ENCODE data around the gene CCP110.

Gene CCP110

GRCh38 chr16:19523559-19524355, at the start of gene CCP110:
Gene CCP110 (plus strand): TSS chr16:19523942. CDS start chr16:19527882, 3,940 bp downstream.
- peak; percentile 87 to 88 for DNase-seq (ENCODE audit: low read depth in 2 of 2, low spot score in 1 of 2)

- no peak for DNase-seq (ENCODE audit: low read depth in 2 of 2, low spot score in 1 of 2)
Observed at GRCh38 chr16:19474617-19475016, 49.1 kb upstream of the CCP110 start.

GRCh38 chr16:19478505-19478904, 45.2 kb upstream of the CCP110 start:
- no peak for DNase-seq (ENCODE audit: low read depth in 2 of 2, low spot score in 1 of 2)

GRCh38 chr16:19479302-19479721, 44.4 kb upstream of the CCP110 start:
- DNase-seq (ENCODE audit: low read depth in 2 of 2, low spot score in 1 of 2) = no peak

- DNase-seq (ENCODE audit: low read depth in 2 of 2, low spot score in 1 of 2) = no peak
Observed at GRCh38 chr16:19481296-19481695, 42.4 kb upstream of the CCP110 start.

GRCh38 chr16:19481769-19482168, 42.0 kb upstream of the CCP110 start:
- no peak for DNase-seq (ENCODE audit: low read depth in 2 of 2, low spot score in 1 of 2)

- no peak for DNase-seq (ENCODE audit: low read depth in 2 of 2, low spot score in 1 of 2)
Observed at GRCh38 chr16:19482291-19482690, 41.5 kb upstream of the CCP110 start.

- no peak for DNase-seq (ENCODE audit: low read depth in 2 of 2, low spot score in 1 of 2)
Observed at GRCh38 chr16:19484096-19484495, 39.6 kb upstream of the CCP110 start.

- no peak for DNase-seq (ENCODE audit: low read depth in 2 of 2, low spot score in 1 of 2)
Observed at GRCh38 chr16:19485611-19486010, 38.1 kb upstream of the CCP110 start.

- no peak for DNase-seq (ENCODE audit: low read depth in 2 of 2, low spot score in 1 of 2)
Observed at GRCh38 chr16:19486051-19486450, 37.7 kb upstream of the CCP110 start.

GRCh38 chr16:19486750-19487325, 36.9 kb upstream of the CCP110 start:
- DNase-seq (ENCODE audit: low read depth in 2 of 2, low spot score in 1 of 2) = no peak

GRCh38 chr16:19488213-19488640, 35.5 kb upstream of the CCP110 start:
- DNase-seq (ENCODE audit: low read depth in 2 of 2, low spot score in 1 of 2) = no peak

GRCh38 chr16:19490619-19491018, 33.1 kb upstream of the CCP110 start:
- DNase-seq (ENCODE audit: low read depth in 2 of 2, low spot score in 1 of 2) = no peak

GRCh38 chr16:19497176-19497575, 26.6 kb upstream of the CCP110 start:
- no peak for DNase-seq (ENCODE audit: low read depth in 2 of 2, low spot score in 1 of 2)

GRCh38 chr16:19499006-19499405, 24.7 kb upstream of the CCP110 start:
- DNase-seq (ENCODE audit: low read depth in 2 of 2, low spot score in 1 of 2) = no peak

- no peak for DNase-seq (ENCODE audit: low read depth in 2 of 2, low spot score in 1 of 2)
Observed at GRCh38 chr16:19499481-19499880, 24.3 kb upstream of the CCP110 start.

- peak in 1 of 2 donors; percentile 27 for DNase-seq (ENCODE audit: low read depth in 2 of 2, low spot score in 1 of 2)
Observed at GRCh38 chr16:19502395-19503131, 21.2 kb upstream of the CCP110 start.

GRCh38 chr16:19503461-19504075, 20.2 kb upstream of the CCP110 start:
- DNase-seq (ENCODE audit: low read depth in 2 of 2, low spot score in 1 of 2) = no peak

GRCh38 chr16:19505600-19506303, 18.0 kb upstream of the CCP110 start:
- no peak for DNase-seq (ENCODE audit: low read depth in 2 of 2, low spot score in 1 of 2)

- DNase-seq (ENCODE audit: low read depth in 2 of 2, low spot score in 1 of 2) = no peak
Observed at GRCh38 chr16:19506965-19507364, 16.8 kb upstream of the CCP110 start.

GRCh38 chr16:19507867-19508266, 15.9 kb upstream of the CCP110 start:
- no peak for DNase-seq (ENCODE audit: low read depth in 2 of 2, low spot score in 1 of 2)

Measured in stimulated activated CD8-positive, alpha-beta memory T cell treated with anti-CD3 and anti-CD28 coated beads, Interleukin-4, amount 100 ng/mL, for 1 hour (primary cell).